ENCODE data around the gene PSENEN.

PSENEN gene

GRCh38 chr19:35734273-35734672 lies 11.2 kb upstream of the PSENEN start:
- DNase-seq, result no peak

- DNase-seq, result no peak
Measured at GRCh38 chr19:35734889-35735288, 10.6 kb upstream of the PSENEN start.

- DNase-seq, result no peak
Measured at GRCh38 chr19:35736913-35737886, 8.3 kb upstream of the PSENEN start.

GRCh38 chr19:35738021-35738886 lies 7.2 kb upstream of the PSENEN start:
- DNase-seq, result no peak

GRCh38 chr19:35738887-35739229 lies 6.6 kb upstream of the PSENEN start:
- no peak for DNase-seq

- DNase-seq, result no peak
Measured at GRCh38 chr19:35739275-35740107, 6.0 kb upstream of the PSENEN start.

GRCh38 chr19:35740108-35740422 lies 5.4 kb upstream of the PSENEN start:
- no peak for DNase-seq

GRCh38 chr19:35740423-35741202 lies 4.8 kb upstream of the PSENEN start:
- peak; percentile 89 for DNase-seq

GRCh38 chr19:35741203-35741515 lies 4.3 kb upstream of the PSENEN start:
- DNase-seq, result no peak

- no peak for DNase-seq
Measured at GRCh38 chr19:35742121-35742724, 3.2 kb upstream of the PSENEN start, which contains the start of gene IGFLR1. TSS of gene IGFLR1 (minus strand) at chr19:35742452. CDS start at chr19:35741180, 1,272 bp downstream.

GRCh38 chr19:35743640-35744429 lies 1.6 kb upstream of the PSENEN start:
- DNase-seq, result no peak

- DNase-seq, result peak; percentile 68
Measured at GRCh38 chr19:35744430-35745327, 772 bp upstream of the PSENEN start.

GRCh38 chr19:35746087-35746462 lies 624 bp downstream of the PSENEN start:
- no peak for DNase-seq

- DNase-seq, result no peak
Measured at GRCh38 chr19:35746531-35746930, 1.1 kb downstream of the PSENEN start.

- peak; percentile 93 for DNase-seq
Measured at GRCh38 chr19:35748106-35749020, 2.9 kb downstream of the PSENEN start, which contains the start of gene LIN37. TSS of gene LIN37 (plus strand) at chr19:35748576. CDS start at chr19:35748725, 149 bp downstream.

- DNase-seq, result no peak
Measured at GRCh38 chr19:35750167-35750566, 4.7 kb downstream of the PSENEN start.

GRCh38 chr19:35751839-35752745 lies 6.6 kb downstream of the PSENEN start:
- DNase-seq, result no peak

All from NCI-H2081 treated with DMSO at 0.1 percent for 48 hours (cell line).